Natural killer cell (primary cell): ENCODE data around the gene OSBPL6. TPM values are rescaled to one million over a fixed set of nuclear protein-coding genes. Genes with fewer than 3 reads are reported as not detected.

ENCODE experiments used
- ATAC-seq, 3 donors: fragments of 150-1000 bp in 2 of 3; fragments of 200-7000 bp in 1 of 3; cut with Tn5 transposase; 1 replicate in 1 of 3; 2 replicates in 2 of 3; pipeline ENCODE4 v1.10.0; 2021; ENCODE audit warnings: mild to moderate bottlenecking in 2 of 3, moderate library complexity in 2 of 3
- DNase-seq, 2 donors: peaks; one replicate each; pipeline versions ENCODE4 v3.0.0 to v3.0.0-alpha.2; 2013 to 2021; ENCODE audit warnings: mixed read lengths in 1 of 2
- H3K27ac ChIP-seq: one replicate; pipeline ENCODE4 v1.5.1; 2013; ENCODE audit warnings: mild to moderate bottlenecking, low read length
- H3K27me3 ChIP-seq: one replicate; pipeline ENCODE4 v1.6.1; 2013; ENCODE audit warnings: low read length; ENCODE audit not compliant: control insufficient read depth, insufficient read depth
- H3K36me3 ChIP-seq: one replicate; pipeline ENCODE4 v1.6.1; 2013; ENCODE audit warnings: low read length; ENCODE audit not compliant: control insufficient read depth, insufficient read depth
- H3K4me1 ChIP-seq: one replicate; pipeline ENCODE4 v1.6.1; 2013; ENCODE audit warnings: low read length; ENCODE audit not compliant: control insufficient read depth, insufficient read depth
- H3K4me3 ChIP-seq: one replicate; pipeline ENCODE4 v1.5.1; 2013; ENCODE audit warnings: low read length
- H3K9me3 ChIP-seq: one replicate; pipeline ENCODE4 v1.6.1; 2013; ENCODE audit warnings: low read length; ENCODE audit not compliant: control insufficient read depth, insufficient read depth
- H3K27ac Mint-ChIP-seq, 2 donors: one replicate each; pipeline ENCODE4 v1.8.0; 2022; ENCODE audit warnings: mild to moderate bottlenecking in 2 of 2, mixed read lengths in 2 of 2, moderate library complexity in 1 of 2
- H3K27me3 Mint-ChIP-seq, 2 donors: one replicate each; pipeline ENCODE4 v1.8.0; 2022; ENCODE audit warnings: low read depth in 2 of 2, mixed read lengths in 2 of 2
- H3K36me3 Mint-ChIP-seq: one replicate; pipeline ENCODE4 v1.8.0; 2022; ENCODE audit warnings: mixed read lengths
- H3K4me1 Mint-ChIP-seq, 2 donors: one replicate each; pipeline ENCODE4 v1.8.0; 2022; ENCODE audit warnings: mixed read lengths in 2 of 2
- H3K4me3 Mint-ChIP-seq: one replicate; pipeline ENCODE4 v1.8.0; 2022; ENCODE audit warnings: mild to moderate bottlenecking, moderate library complexity, mixed read lengths
- H3K9me3 Mint-ChIP-seq, 2 donors: one replicate each; pipeline ENCODE4 v1.8.0; 2022; ENCODE audit warnings: mixed read lengths in 2 of 2
- WGBS: methylation state at CpG from one replicate; pipeline ENCODE4 v1.1.7; 2013; ENCODE audit warnings: missing lambda C conversion rate; ENCODE audit not compliant: insufficient coverage; 5-methylcytosine and 5-hydroxymethylcytosine counted together
- intact Hi-C: fragments of 100-400 bp; cut with micrococcal nuclease; formaldehyde crosslinking; loops from one replicate; pipeline ENCODE4 v1.14.2; 2022
- total RNA-seq, 4 donors: library from RNA; stranded (reverse); fragments of 120-200 nt in 1 of 4; gene quantifications; one replicate each; pipeline versions ENCODE4 v1.2.3 to v1.2.4, GENCODE V29; 2013 to 2022
- TF ChIP-seq, protein P1 (sequence below): fragments of 200-600 bp; IDR thresholded peaks from one replicate; pipeline ENCODE4 v1.8.0; 2022; ENCODE audit warnings: antibody characterized with exemption

The OSBPL6 gene
- total RNA-seq, 3 donors from 2014 or later (not counting 1 experiment from before 2014, with no cell fraction given), result not detected

DNA sequence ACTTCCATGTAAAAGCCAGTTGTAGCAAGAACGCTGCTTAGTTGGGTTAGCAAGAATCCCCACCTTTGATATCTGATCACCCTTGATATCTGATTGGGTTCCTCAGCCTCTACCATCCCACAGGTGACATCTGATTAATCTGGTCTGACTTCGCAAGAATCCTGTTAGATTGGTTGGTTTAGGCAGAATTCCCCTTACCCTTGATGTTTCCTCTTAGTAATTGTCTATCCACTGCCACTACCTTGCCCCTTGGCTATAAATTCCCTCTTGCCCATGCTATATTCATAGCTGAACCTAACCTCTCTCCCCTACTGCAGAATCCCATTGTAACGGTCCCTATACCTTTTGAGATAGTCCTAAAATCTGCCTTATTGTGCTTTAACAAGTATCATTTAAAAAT, 223.6 kb downstream of the OSBPL6 start:
- peaks cover 22 to 24% of the 10 kb centered on the region in 2 donors for H3K4me1 Mint-ChIP-seq
- no peaks in the 10 kb centered on the region for H3K9me3 Mint-ChIP-seq
- H3K27me3 Mint-ChIP-seq, result no peaks in the 10 kb centered on the region
- 100% methylated on average over 3 of the region's 3 CpGs for WGBS
- H3K4me1 ChIP-seq, result peaks cover 12% of the 10 kb centered on the region
- H3K36me3 Mint-ChIP-seq, result no peaks in the 10 kb centered on the region
- no peak overlapping the region for H3K4me3 ChIP-seq
- no peaks in the 10 kb centered on the region for H3K27me3 ChIP-seq
- no peak overlapping the region for H3K4me3 Mint-ChIP-seq
- H3K9me3 ChIP-seq, result no peaks in the 10 kb centered on the region
- ATAC-seq (no peak), DNase-seq (no peak)
- TF ChIP-seq, protein P1, sequence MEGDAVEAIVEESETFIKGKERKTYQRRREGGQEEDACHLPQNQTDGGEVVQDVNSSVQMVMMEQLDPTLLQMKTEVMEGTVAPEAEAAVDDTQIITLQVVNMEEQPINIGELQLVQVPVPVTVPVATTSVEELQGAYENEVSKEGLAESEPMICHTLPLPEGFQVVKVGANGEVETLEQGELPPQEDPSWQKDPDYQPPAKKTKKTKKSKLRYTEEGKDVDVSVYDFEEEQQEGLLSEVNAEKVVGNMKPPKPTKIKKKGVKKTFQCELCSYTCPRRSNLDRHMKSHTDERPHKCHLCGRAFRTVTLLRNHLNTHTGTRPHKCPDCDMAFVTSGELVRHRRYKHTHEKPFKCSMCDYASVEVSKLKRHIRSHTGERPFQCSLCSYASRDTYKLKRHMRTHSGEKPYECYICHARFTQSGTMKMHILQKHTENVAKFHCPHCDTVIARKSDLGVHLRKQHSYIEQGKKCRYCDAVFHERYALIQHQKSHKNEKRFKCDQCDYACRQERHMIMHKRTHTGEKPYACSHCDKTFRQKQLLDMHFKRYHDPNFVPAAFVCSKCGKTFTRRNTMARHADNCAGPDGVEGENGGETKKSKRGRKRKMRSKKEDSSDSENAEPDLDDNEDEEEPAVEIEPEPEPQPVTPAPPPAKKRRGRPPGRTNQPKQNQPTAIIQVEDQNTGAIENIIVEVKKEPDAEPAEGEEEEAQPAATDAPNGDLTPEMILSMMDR, result no peak
- no peaks in the 10 kb centered on the region for H3K36me3 ChIP-seq
- no peak overlapping the region for H3K27ac Mint-ChIP-seq
- intact Hi-C loops, result no loop called here
- H3K27ac ChIP-seq, result no peak overlapping the region

DNA sequence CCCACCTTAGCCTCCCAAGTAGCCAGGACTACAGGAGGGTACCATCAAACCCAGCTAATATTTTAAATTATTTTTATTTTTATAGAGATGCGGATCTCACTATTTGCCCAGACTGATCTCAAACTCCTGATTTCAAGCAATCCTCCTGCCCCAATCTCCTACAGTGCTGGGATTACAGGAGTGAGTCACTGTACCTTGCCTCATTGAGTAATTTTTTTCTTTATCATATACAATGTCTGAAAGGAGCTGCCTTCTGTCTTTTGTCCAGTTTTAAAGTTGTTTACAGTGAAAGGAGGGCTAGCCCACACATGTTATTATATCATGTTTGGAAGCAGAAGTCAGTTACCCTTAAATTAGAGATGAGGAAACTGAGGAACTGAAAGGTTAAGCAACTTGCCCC, 224.1 kb downstream of the OSBPL6 start:
- peaks cover 7% of the 10 kb centered on the region for H3K4me1 ChIP-seq
- no peaks in the 10 kb centered on the region for H3K36me3 Mint-ChIP-seq
- intact Hi-C loops, result no loop called here
- H3K27ac ChIP-seq, result no peak overlapping the region
- H3K36me3 ChIP-seq, result no peaks in the 10 kb centered on the region
- ATAC-seq (no peak), DNase-seq (no peak)
- no peaks in the 10 kb centered on the region for H3K9me3 Mint-ChIP-seq
- no peak overlapping the region for H3K27ac Mint-ChIP-seq
- TF ChIP-seq, protein P1, result no peak
- H3K27me3 ChIP-seq, result no peaks in the 10 kb centered on the region
- H3K4me1 Mint-ChIP-seq, result peaks cover 18 to 19% of the 10 kb centered on the region in 2 donors
- WGBS, result 100% methylated on average over 1 of the region's 1 CpG
- no peak overlapping the region for H3K4me3 Mint-ChIP-seq
- no peaks in the 10 kb centered on the region for H3K9me3 ChIP-seq
- H3K4me3 ChIP-seq, result no peak overlapping the region
- no peaks in the 10 kb centered on the region for H3K27me3 Mint-ChIP-seq

DNA sequence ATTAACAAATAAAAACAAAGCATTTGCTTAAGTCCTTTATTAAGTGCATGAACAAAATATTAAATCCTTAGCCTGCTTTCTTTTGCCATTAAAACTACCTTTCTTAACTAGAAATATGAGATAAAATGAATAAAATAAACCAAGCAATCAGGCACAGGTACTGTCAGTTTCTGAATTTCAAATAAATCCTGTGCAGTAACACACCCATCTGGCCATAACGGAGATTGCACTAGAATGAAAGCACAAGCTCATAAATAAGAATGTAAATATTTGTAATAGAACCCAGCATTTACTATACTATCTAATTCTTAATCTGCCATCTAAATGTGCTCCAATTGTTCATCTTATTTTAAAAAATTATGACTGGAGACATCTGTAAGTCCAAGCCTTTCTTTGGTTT, 224.8 kb downstream of the OSBPL6 start:
- Histone ChIP-seq H3K4me3 (no peak overlapping the region), H3K27ac (no peak overlapping the region), H3K4me1 (peaks cover 7% of the 10 kb centered on the region), H3K9me3 (no peaks in the 10 kb centered on the region), H3K36me3 (no peaks in the 10 kb centered on the region), H3K27me3 (no peaks in the 10 kb centered on the region)
- ATAC-seq (peak in 1 of 3 donors; percentile 30), DNase-seq (no peak)
- H3K27me3 Mint-ChIP-seq, result no peaks in the 10 kb centered on the region
- no peaks in the 10 kb centered on the region for H3K36me3 Mint-ChIP-seq
- H3K9me3 Mint-ChIP-seq, result no peaks in the 10 kb centered on the region
- no CpG with 5 or more reads among the region's 1 CpG for WGBS
- TF ChIP-seq, protein P1, result peak; percentile 57
- no peak overlapping the region for H3K4me3 Mint-ChIP-seq
- intact Hi-C loops, result loop anchor here (1.0 kb wide), 1 partner anchor 22 kb away; no protein-coding TSS in a partner anchor
- H3K27ac Mint-ChIP-seq, result no peak overlapping the region
- peaks cover 11 to 12% of the 10 kb centered on the region in 2 donors for H3K4me1 Mint-ChIP-seq

DNA sequence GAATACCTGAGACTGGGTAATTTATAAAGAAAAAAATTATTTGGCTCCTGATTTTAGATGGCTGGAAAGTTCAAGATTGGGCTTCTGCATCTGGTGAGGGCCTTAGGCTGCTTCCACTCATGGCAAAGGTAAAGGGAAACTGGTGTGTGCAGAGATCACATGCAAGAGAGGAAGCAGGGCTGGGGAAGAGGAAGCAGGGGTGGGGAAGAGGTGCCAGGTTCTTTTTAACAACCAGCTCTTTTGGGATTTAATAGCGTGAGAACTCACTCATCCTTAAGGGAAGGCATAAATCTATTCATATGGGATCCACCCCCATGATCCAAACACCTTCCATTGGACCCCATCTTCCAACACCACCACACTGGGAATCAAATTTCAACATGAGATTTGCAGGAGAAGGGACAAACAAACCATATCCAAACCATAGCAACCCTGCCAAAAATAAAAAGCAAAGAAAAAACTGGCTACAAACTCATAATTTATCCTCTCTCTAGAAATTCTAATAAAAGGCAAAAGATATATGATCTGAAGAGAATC, 226.2 kb downstream of the OSBPL6 start:
- intact Hi-C loops, result no loop called here
- Histone ChIP-seq H3K27ac (no peak overlapping the region), H3K9me3 (no peaks in the 10 kb centered on the region), H3K4me3 (no peak overlapping the region), H3K4me1 (no peaks in the 10 kb centered on the region), H3K36me3 (no peaks in the 10 kb centered on the region), H3K27me3 (no peaks in the 10 kb centered on the region)
- H3K4me1 Mint-ChIP-seq, result no peaks in the 10 kb centered on the region
- peaks cover 0 to 3% of the 10 kb centered on the region in 2 donors for H3K9me3 Mint-ChIP-seq
- ATAC-seq (no peak), DNase-seq (no peak)
- no peaks in the 10 kb centered on the region for H3K36me3 Mint-ChIP-seq
- H3K27me3 Mint-ChIP-seq, result no peaks in the 10 kb centered on the region
- TF ChIP-seq, protein P1, result no peak
- H3K4me3 Mint-ChIP-seq, result no peak overlapping the region
- 63% methylated on average over 1 of the region's 1 CpG for WGBS
- no peak overlapping the region for H3K27ac Mint-ChIP-seq
